Liver (tissue), 9 donors: ENCODE results near the gene TMPRSS11D. TPM values are rescaled to one million over a fixed set of nuclear protein-coding genes. Genes with fewer than 3 reads are reported as not detected.

ENCODE experiments used
- DNase-seq: peaks from one replicate; pipeline ENCODE4 v3.0.0-alpha.2; 2017; ENCODE audit warnings: low spot score
- H3K27ac ChIP-seq, 2 donors: one replicate each; pipeline ENCODE4 v1.7.0; 2013; ENCODE audit warnings: inconsistent platforms in 2 of 2, low read length in 2 of 2, control low read depth in 1 of 2, low read depth in 1 of 2, mild to moderate bottlenecking in 1 of 2
- H3K27me3 ChIP-seq, 4 donors: one replicate each; pipeline versions ENCODE4 v1.6.1 to v1.7.0; 2013; ENCODE audit warnings: low read length in 3 of 4, inconsistent platforms in 1 of 4, mild to moderate bottlenecking in 1 of 4, moderate library complexity in 1 of 4; ENCODE audit not compliant: control insufficient read depth in 4 of 4, insufficient read depth in 4 of 4
- H3K36me3 ChIP-seq, 4 donors: one replicate each; pipeline versions ENCODE4 v1.6.1 to v1.7.0; 2013; ENCODE audit warnings: low read length in 3 of 4, mild to moderate bottlenecking in 3 of 4, low read depth in 1 of 4, moderate library complexity in 1 of 4; ENCODE audit not compliant: control insufficient read depth in 4 of 4, insufficient read depth in 3 of 4
- H3K4me1 ChIP-seq, 4 donors: one replicate each; pipeline versions ENCODE4 v1.6.1 to v1.7.0; 2013; ENCODE audit warnings: low read length in 3 of 4, mild to moderate bottlenecking in 3 of 4, moderate library complexity in 1 of 4; ENCODE audit not compliant: control insufficient read depth in 4 of 4, insufficient read depth in 4 of 4
- H3K4me3 ChIP-seq, 3 donors: one replicate each; pipeline versions ENCODE4 v1.6.1 to v1.7.0; 2013; ENCODE audit warnings: low read length in 3 of 3, control low read depth in 1 of 3, low read depth in 1 of 3, mild to moderate bottlenecking in 1 of 3
- H3K9ac ChIP-seq, 2 donors: one replicate each; pipeline ENCODE4 v1.7.0; 2013; ENCODE audit warnings: low read length in 2 of 2, mild to moderate bottlenecking in 2 of 2, moderate library complexity in 2 of 2, control low read depth in 1 of 2, low read depth in 1 of 2
- H3K9me3 ChIP-seq, 4 donors: one replicate each; pipeline versions ENCODE4 v1.6.1 to v1.7.0; 2013; ENCODE audit warnings: low read length in 3 of 4; ENCODE audit not compliant: control insufficient read depth in 4 of 4
- EGR1 ChIP-seq, 2 donors: IDR thresholded peaks; 2 replicates each; pipeline ENCODE4 v1.6.1; 2016 to 2018; ENCODE audit warnings: antibody characterized with exemption in 2 of 2, low read depth in 2 of 2
- FOXA1 ChIP-seq: IDR thresholded peaks from 2 replicates; pipeline ENCODE4 v1.6.1; 2016; ENCODE audit warnings: antibody characterized with exemption
- FOXA2 ChIP-seq: IDR thresholded peaks from 2 replicates; pipeline ENCODE4 v1.6.1; 2016; ENCODE audit warnings: antibody characterized with exemption
- GABPA ChIP-seq, 2 donors: IDR thresholded peaks in 1 of 2; conservative IDR thresholded peaks in 1 of 2; 2 replicates each; pipeline ENCODE4 v1.6.1; 2016; ENCODE audit warnings: antibody characterized with exemption in 2 of 2, mild to moderate bottlenecking in 1 of 2, moderate library complexity in 1 of 2
- HNF4A ChIP-seq, 2 donors: conservative IDR thresholded peaks; 2 replicates each; pipeline ENCODE4 v1.6.1; 2016; ENCODE audit warnings: antibody characterized with exemption in 2 of 2, mild to moderate bottlenecking in 2 of 2
- HNF4G ChIP-seq: IDR thresholded peaks from 2 replicates; pipeline ENCODE4 v1.6.1; 2016; ENCODE audit warnings: antibody characterized with exemption
- JUND ChIP-seq, 2 donors: IDR thresholded peaks; 2 replicates each; pipeline ENCODE4 v1.6.1; 2016; ENCODE audit warnings: antibody characterized with exemption in 2 of 2
- NR2F2 ChIP-seq: IDR thresholded peaks from 2 replicates; pipeline ENCODE4 v1.6.1; 2016; ENCODE audit warnings: antibody characterized with exemption
- RAD21 ChIP-seq, 2 donors: IDR thresholded peaks; 2 replicates each; pipeline ENCODE4 v1.6.1; 2016; ENCODE audit warnings: antibody characterized with exemption in 2 of 2, mild to moderate bottlenecking in 2 of 2
- RXRA ChIP-seq, 2 donors: IDR thresholded peaks; 2 replicates each; pipeline ENCODE4 v1.6.1; 2017 to 2018; ENCODE audit warnings: antibody characterized with exemption in 2 of 2, mild to moderate bottlenecking in 1 of 2
- SP1 ChIP-seq: IDR thresholded peaks from 2 replicates; pipeline ENCODE4 v1.6.1; 2018; ENCODE audit warnings: antibody characterized with exemption, mild to moderate bottlenecking
- TAF1 ChIP-seq: conservative IDR thresholded peaks from 2 replicates; pipeline ENCODE4 v1.6.1; 2016; ENCODE audit warnings: antibody characterized with exemption, mild to moderate bottlenecking
- YY1 ChIP-seq: IDR thresholded peaks from 2 replicates; pipeline ENCODE4 v1.6.1; 2016; ENCODE audit warnings: antibody characterized with exemption, mild to moderate bottlenecking
- ZBTB33 ChIP-seq: IDR thresholded peaks from 2 replicates; pipeline ENCODE4 v1.6.1; 2016; ENCODE audit warnings: antibody characterized with exemption
- WGBS: extraction: QIAGEN DNeasy Blood & Tissue Kit; methylation state at CpG from one replicate; pipeline ENCODE4 v1.1.7; 2013; 5-methylcytosine and 5-hydroxymethylcytosine counted together
- polyA plus RNA-seq, 2 donors: library from polyadenylated mRNA; stranded (reverse) in 1 of 2; unstranded in 1 of 2; fragments of 200-250 nt in 1 of 2; fragments of >200 nt in 1 of 2; fragmentation: Nextera tagmentation in 1 of 2; extraction: Ambion mirVana in 1 of 2; gene quantifications; one replicate each; pipeline versions ENCODE4 v1.2.1 to v1.2.3, GENCODE V29; 2013 to 2015
- total RNA-seq, 2 donors: library from RNA; depleted of rRNA; stranded (reverse); fragments of >200 nt; gene quantifications; one replicate each; pipeline ENCODE4 v1.2.3, GENCODE V29; 2014
- TF ChIP-seq, protein P1 (sequence below): IDR thresholded peaks from 2 replicates; pipeline ENCODE4 v1.6.1; 2016; ENCODE audit warnings: antibody characterized with exemption
- TF ChIP-seq, protein P2 (sequence below): fragments of 150-350 bp; IDR thresholded peaks from 2 replicates; pipeline ENCODE4 v1.5.1; 2017; ENCODE audit warnings: improper control_type of control experiment, low read depth, low read length; ENCODE audit not compliant: missing input control
- TF ChIP-seq, protein P3 (sequence below): IDR thresholded peaks from 2 replicates; pipeline ENCODE4 v1.6.1; 2016; ENCODE audit warnings: antibody characterized with exemption, mild to moderate bottlenecking
- donor health status: healthy.
- donor health status: healthy.
- donor health status: healthy.
- donor health status: healthy.
- donor health status: healthy.

TMPRSS11D gene
- total and polyA plus RNA-seq, 4 donors, result 0.03 TPM; not detected in 3

DNA sequence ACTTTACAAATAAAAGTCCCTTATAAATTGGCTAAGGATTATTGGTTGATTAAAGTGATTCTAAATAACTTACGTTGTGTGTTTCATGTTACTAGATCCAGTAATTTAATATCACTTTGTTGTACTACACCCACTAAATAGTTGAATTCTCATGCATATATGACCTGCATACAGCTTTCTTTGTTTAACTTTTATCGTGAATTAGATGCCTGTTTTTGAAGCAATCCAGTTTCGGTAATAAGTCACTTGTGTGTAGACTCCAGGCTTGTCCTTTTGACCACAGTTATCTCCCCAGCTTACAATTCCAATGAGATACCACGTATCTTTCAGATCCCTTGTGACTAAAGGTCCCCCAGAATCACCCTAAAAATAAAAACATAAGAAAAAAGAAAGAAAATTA lies 27.3 kb upstream of the TMPRSS11D start:
- no peaks in the 10 kb centered on the region for H3K4me1 ChIP-seq
- no peak overlapping the region for H3K27ac ChIP-seq
- no peak overlapping the region for H3K4me3 ChIP-seq
- 36% methylated on average over 4 of the region's 4 CpGs for whole genome bisulfite sequencing
- no peaks in the 10 kb centered on the region for H3K27me3 ChIP-seq
- no peaks in the 10 kb centered on the region for H3K9me3 ChIP-seq
- H3K36me3 ChIP-seq, result no peaks in the 10 kb centered on the region
- H3K9ac ChIP-seq, result no peak overlapping the region
- no peak for DNase-seq
- TF ChIP-seq RAD21 (IDR thresholded peaks at IDR 0.05), result no peak
- TF ChIP-seq SP1, result no peak
- no peak for TF ChIP-seq HNF4G

GRCh38 chr4:67910585-67910905 lies 26.7 kb upstream of the TMPRSS11D start:
- no peaks in the 10 kb centered on the region for H3K27me3 ChIP-seq
- H3K9ac ChIP-seq, result no peak overlapping the region
- H3K36me3 ChIP-seq, result no peaks in the 10 kb centered on the region
- TF ChIP-seq FOXA1 (no peak), ZBTB33 (no peak), GABPA (IDR thresholded peaks at IDR 0.05 in 1 of 2, conservative IDR thresholded peaks at IDR 0.05 in 1 of 2) (no peak)
- TF ChIP-seq, protein P1, sequence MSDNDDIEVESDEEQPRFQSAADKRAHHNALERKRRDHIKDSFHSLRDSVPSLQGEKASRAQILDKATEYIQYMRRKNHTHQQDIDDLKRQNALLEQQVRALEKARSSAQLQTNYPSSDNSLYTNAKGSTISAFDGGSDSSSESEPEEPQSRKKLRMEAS, result no peak
- H3K4me3 ChIP-seq, result no peak overlapping the region
- H3K4me1 ChIP-seq, result no peaks in the 10 kb centered on the region
- H3K27ac ChIP-seq, result no peak overlapping the region
- H3K9me3 ChIP-seq, result no peaks in the 10 kb centered on the region
- DNase-seq, result no peak
- 5% methylated on average over 1 of the region's 1 CpG for WGBS

DNA sequence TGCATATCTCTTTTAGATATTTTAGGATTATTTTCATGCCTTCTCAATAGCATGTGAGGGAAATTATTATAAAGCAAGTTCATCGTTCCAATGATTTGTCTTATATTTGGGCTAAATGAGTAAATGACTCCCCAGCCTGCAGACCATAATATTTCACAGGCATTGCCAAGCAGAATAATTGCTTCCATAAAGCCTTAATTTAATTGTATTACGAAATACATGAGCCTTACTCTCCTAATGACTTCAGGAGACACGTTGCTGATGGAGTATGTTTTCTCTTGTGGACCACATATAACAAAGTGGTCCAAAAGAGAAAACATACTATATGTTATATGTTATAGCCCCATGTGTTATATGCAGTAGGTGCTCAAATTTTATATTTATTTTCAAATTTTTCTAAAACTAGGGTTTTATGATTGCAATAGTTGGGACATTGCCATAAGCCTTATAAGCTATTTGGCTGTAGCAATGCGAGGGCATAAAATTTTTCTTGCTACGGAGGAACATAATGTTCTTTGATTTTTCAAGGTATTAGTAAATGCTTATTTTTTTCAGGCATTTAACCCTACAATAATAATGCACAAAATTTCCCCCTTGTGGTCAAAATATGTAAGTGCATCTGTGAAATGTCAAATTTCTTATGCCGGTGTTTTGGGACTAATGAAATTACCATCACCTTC lies 26.2 kb upstream of the TMPRSS11D start:
- H3K27me3 ChIP-seq, result no peaks in the 10 kb centered on the region
- DNase-seq, result no peak
- H3K9me3 ChIP-seq, result no peaks in the 10 kb centered on the region
- H3K9ac ChIP-seq, result no peak overlapping the region
- no peaks in the 10 kb centered on the region for H3K36me3 ChIP-seq
- H3K27ac ChIP-seq, result no peak overlapping the region
- whole genome bisulfite sequencing, result 42% methylated on average over 6 of the region's 6 CpGs
- H3K4me3 ChIP-seq, result no peak overlapping the region
- no peaks in the 10 kb centered on the region for H3K4me1 ChIP-seq
- TF ChIP-seq JUND (IDR thresholded peaks at IDR 0.05) (no peak), SP1 (no peak), NR2F2 (no peak), HNF4G (no peak), FOXA2 (no peak), YY1 (no peak), HNF4A (conservative IDR thresholded peaks at IDR 0.05) (no peak), RXRA (IDR thresholded peaks at IDR 0.05) (no peak), GABPA (IDR thresholded peaks at IDR 0.05 in 1 of 2, conservative IDR thresholded peaks at IDR 0.05 in 1 of 2) (no peak), RAD21 (IDR thresholded peaks at IDR 0.05) (peak; percentile 35 to 62), TAF1 (no peak), ZBTB33 (no peak), EGR1 (IDR thresholded peaks at IDR 0.05; ENCODE audit: low read depth in 2 of 2) (no peak)
- TF ChIP-seq, protein P2, sequence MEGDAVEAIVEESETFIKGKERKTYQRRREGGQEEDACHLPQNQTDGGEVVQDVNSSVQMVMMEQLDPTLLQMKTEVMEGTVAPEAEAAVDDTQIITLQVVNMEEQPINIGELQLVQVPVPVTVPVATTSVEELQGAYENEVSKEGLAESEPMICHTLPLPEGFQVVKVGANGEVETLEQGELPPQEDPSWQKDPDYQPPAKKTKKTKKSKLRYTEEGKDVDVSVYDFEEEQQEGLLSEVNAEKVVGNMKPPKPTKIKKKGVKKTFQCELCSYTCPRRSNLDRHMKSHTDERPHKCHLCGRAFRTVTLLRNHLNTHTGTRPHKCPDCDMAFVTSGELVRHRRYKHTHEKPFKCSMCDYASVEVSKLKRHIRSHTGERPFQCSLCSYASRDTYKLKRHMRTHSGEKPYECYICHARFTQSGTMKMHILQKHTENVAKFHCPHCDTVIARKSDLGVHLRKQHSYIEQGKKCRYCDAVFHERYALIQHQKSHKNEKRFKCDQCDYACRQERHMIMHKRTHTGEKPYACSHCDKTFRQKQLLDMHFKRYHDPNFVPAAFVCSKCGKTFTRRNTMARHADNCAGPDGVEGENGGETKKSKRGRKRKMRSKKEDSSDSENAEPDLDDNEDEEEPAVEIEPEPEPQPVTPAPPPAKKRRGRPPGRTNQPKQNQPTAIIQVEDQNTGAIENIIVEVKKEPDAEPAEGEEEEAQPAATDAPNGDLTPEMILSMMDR, result peak; percentile 57
- TF ChIP-seq, protein P1, result no peak
- TF ChIP-seq, protein P3, sequence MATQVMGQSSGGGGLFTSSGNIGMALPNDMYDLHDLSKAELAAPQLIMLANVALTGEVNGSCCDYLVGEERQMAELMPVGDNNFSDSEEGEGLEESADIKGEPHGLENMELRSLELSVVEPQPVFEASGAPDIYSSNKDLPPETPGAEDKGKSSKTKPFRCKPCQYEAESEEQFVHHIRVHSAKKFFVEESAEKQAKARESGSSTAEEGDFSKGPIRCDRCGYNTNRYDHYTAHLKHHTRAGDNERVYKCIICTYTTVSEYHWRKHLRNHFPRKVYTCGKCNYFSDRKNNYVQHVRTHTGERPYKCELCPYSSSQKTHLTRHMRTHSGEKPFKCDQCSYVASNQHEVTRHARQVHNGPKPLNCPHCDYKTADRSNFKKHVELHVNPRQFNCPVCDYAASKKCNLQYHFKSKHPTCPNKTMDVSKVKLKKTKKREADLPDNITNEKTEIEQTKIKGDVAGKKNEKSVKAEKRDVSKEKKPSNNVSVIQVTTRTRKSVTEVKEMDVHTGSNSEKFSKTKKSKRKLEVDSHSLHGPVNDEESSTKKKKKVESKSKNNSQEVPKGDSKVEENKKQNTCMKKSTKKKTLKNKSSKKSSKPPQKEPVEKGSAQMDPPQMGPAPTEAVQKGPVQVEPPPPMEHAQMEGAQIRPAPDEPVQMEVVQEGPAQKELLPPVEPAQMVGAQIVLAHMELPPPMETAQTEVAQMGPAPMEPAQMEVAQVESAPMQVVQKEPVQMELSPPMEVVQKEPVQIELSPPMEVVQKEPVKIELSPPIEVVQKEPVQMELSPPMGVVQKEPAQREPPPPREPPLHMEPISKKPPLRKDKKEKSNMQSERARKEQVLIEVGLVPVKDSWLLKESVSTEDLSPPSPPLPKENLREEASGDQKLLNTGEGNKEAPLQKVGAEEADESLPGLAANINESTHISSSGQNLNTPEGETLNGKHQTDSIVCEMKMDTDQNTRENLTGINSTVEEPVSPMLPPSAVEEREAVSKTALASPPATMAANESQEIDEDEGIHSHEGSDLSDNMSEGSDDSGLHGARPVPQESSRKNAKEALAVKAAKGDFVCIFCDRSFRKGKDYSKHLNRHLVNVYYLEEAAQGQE, result no peak
